Peyer's patch (tissue), 4 donors: Measurements from ENCODE around the gene EFTUD2.

Source experiments
- POLR2A ChIP-seq, 2 donors: fragments of 450-650 bp; IDR thresholded peaks; one replicate each; pipeline ENCODE4 v1.5.1; 2017; ENCODE audit warnings: antibody characterized with exemption in 2 of 2, mild to moderate bottlenecking in 2 of 2, moderate library complexity in 2 of 2
- TF ChIP-seq, protein P1 (sequence below), 6 experiments: fragments of 450-650 bp in 4 of 6; fragments of 200-600 bp in 2 of 6; sonication (generic) in 1 of 6; IDR thresholded peaks; one replicate each; pipeline ENCODE4 v1.5.1; 2017 to 2019; ENCODE audit warnings: antibody characterized with exemption in 6 of 6, mild to moderate bottlenecking in 3 of 6, moderate library complexity in 1 of 6

DNA sequence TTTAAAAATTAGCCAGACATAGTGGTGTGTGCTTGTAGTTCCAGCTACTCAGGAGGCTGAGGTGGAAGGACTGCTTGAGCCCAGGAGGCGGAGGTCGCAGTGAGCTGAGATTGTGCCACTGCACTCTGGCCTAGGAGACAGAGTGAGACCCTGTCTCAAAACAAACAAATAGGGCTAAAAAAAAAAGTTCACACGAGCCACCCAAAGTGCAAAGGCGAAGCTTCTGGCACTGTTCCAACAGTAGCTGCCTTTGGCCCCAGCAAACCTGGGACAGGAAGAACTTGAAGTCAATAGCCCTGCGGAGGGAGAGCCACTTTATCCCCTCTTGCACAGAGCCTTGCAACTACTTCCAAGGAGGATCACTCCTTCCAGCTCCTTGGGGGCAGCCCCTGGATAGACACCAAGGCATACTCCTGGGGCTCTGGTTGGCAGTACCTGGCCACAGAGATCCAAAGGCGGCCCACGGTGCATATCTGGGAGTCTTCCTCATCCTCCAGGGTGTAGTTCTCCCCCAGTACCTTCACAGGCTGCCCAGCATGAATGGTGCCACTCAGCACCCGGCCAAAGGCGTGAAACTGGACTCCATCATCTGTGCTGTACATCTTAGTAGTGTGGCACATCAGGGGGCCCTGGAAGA is 36.8 kb downstream of the EFTUD2 start:
- TF ChIP-seq, protein P1, sequence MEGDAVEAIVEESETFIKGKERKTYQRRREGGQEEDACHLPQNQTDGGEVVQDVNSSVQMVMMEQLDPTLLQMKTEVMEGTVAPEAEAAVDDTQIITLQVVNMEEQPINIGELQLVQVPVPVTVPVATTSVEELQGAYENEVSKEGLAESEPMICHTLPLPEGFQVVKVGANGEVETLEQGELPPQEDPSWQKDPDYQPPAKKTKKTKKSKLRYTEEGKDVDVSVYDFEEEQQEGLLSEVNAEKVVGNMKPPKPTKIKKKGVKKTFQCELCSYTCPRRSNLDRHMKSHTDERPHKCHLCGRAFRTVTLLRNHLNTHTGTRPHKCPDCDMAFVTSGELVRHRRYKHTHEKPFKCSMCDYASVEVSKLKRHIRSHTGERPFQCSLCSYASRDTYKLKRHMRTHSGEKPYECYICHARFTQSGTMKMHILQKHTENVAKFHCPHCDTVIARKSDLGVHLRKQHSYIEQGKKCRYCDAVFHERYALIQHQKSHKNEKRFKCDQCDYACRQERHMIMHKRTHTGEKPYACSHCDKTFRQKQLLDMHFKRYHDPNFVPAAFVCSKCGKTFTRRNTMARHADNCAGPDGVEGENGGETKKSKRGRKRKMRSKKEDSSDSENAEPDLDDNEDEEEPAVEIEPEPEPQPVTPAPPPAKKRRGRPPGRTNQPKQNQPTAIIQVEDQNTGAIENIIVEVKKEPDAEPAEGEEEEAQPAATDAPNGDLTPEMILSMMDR (IDR thresholded peaks at IDR 0.05): no peak
- TF ChIP-seq POLR2A (IDR thresholded peaks at IDR 0.05): no peak
